Measurements from ENCODE around the gene DRD4.

GRCh38 chr11:653837-654236 is 16.8 kb downstream of the DRD4 start:
- no peak for TF ChIP-seq CTCF (optimal IDR thresholded peaks at IDR 0.05 in 1 of 3, IDR thresholded peaks at IDR 0.05 in 1 of 3, conservative IDR thresholded peaks at IDR 0.05 in 1 of 3; ENCODE audit: extremely low read depth in 1 of 3, insufficient read depth in 2 of 3, low read length in 3 of 3)
- no peak for TF ChIP-seq EZH2 (IDR thresholded peaks at IDR 0.05; ENCODE audit: low read length)
